HepG2 (cell line): ENCODE results near the gene CD300A. TPM values are rescaled to one million over a fixed set of nuclear protein-coding genes. Genes with fewer than 3 reads are reported as not detected.

Experiments
- CBX1 ChIP-seq: IDR thresholded peaks from one replicate; pipeline ENCODE4 v1.6.1; 2016; ENCODE audit warnings: antibody characterized with exemption, low read depth
- EHMT2 ChIP-seq: fragments of 200-600 bp; sonication (generic); IDR thresholded peaks from 2 replicates; pipeline ENCODE4 v1.7.0; 2017; ENCODE audit warnings: antibody characterized with exemption, low read depth, low read length, borderline replicate concordance
- EP300 ChIP-seq, 3 experiments: sonication (generic) in 1 of 3; formaldehyde crosslinking in 1 of 3; IDR thresholded peaks; 2 replicates each; pipeline versions ENCODE4 v1.5.1 to v1.6.1; 2011 to 2020; ENCODE audit warnings: low read depth in 2 of 3, low read length in 2 of 3, borderline replicate concordance in 1 of 3, improper control_type of control experiment in 1 of 3, mild to moderate bottlenecking in 1 of 3, missing genetic modification reagents in 1 of 3, moderate library complexity in 1 of 3
- ERF ChIP-seq: IDR thresholded peaks from 2 replicates; pipeline ENCODE4 v1.6.1; 2018; ENCODE audit warnings: missing biosample characterization, missing genetic modification reagents
- ETV6 ChIP-seq: sonication (generic); formaldehyde crosslinking; conservative IDR thresholded peaks from 2 replicates; pipeline ENCODE4 v1.4.0; 2020; ENCODE audit warnings: missing genetic modification reagents
- GATAD1 ChIP-seq: IDR thresholded peaks from 2 replicates; pipeline ENCODE4 v1.6.1; 2016; ENCODE audit warnings: missing genetic modification reagents, missing compliant biosample characterization
- MZF1 ChIP-seq: sonication (generic); formaldehyde crosslinking; IDR thresholded peaks from 2 replicates; pipeline ENCODE4 v1.8.1; 2023; ENCODE audit warnings: mild to moderate bottlenecking, missing genetic modification reagents, borderline replicate concordance
- PCBP2 ChIP-seq: fragments of 200-400 bp; formaldehyde crosslinking; optimal IDR thresholded peaks from 2 replicates; pipeline ENCODE3; 2018; ENCODE audit warnings: low read length, low read depth; ENCODE audit not compliant: poor library complexity, severe bottlenecking
- RXRA ChIP-seq: sonication (generic); formaldehyde crosslinking; IDR thresholded peaks from 2 replicates; pipeline ENCODE4 v1.5.1; 2020; ENCODE audit warnings: missing genetic modification reagents
- SALL2 ChIP-seq: sonication (generic); formaldehyde crosslinking; IDR thresholded peaks from 2 replicates; pipeline ENCODE4 v1.8.1; 2023; ENCODE audit warnings: mild to moderate bottlenecking, missing genetic modification reagents, inconsistent platforms
- SMAD9 ChIP-seq: sonication (generic); formaldehyde crosslinking; IDR thresholded peaks from 2 replicates; pipeline ENCODE4 v1.5.1; 2020; ENCODE audit warnings: mild to moderate bottlenecking, missing genetic modification reagents
- SRF ChIP-seq: IDR thresholded peaks from 2 replicates; pipeline ENCODE4 v1.6.1; 2011; ENCODE audit warnings: mild to moderate bottlenecking, low read depth, low read length, moderate library complexity
- STAG1 ChIP-seq: sonication (generic); formaldehyde crosslinking; IDR thresholded peaks from 2 replicates; pipeline ENCODE4 v1.4.0; 2020; ENCODE audit warnings: missing genetic modification reagents
- TBP ChIP-seq: sonication (generic); formaldehyde crosslinking; IDR thresholded peaks from 2 replicates; pipeline ENCODE4 v1.5.0; 2020; ENCODE audit warnings: missing genetic modification reagents
- ZFAT ChIP-seq: sonication (generic); formaldehyde crosslinking; conservative IDR thresholded peaks from 2 replicates; pipeline ENCODE4 v1.8.1; 2023; ENCODE audit warnings: missing genetic modification reagents, inconsistent platforms
- ZNF432 ChIP-seq: sonication (generic); formaldehyde crosslinking; IDR thresholded peaks from 2 replicates; pipeline ENCODE4 v1.5.0; 2020; ENCODE audit warnings: missing genetic modification reagents, mild to moderate bottlenecking, borderline replicate concordance
- ZNF572 ChIP-seq: sonication (generic); formaldehyde crosslinking; IDR thresholded peaks from 2 replicates; pipeline ENCODE4 v1.5.1; 2020; ENCODE audit warnings: mild to moderate bottlenecking, missing genetic modification reagents
- ZNF670 ChIP-seq: sonication (generic); formaldehyde crosslinking; IDR thresholded peaks from 2 replicates; pipeline ENCODE4 v1.8.0; 2022; ENCODE audit warnings: mild to moderate bottlenecking, missing genetic modification reagents, borderline replicate concordance
- ZNF746 ChIP-seq: sonication (generic); formaldehyde crosslinking; IDR thresholded peaks from 2 replicates; pipeline ENCODE4 v1.8.0; 2022; ENCODE audit warnings: mild to moderate bottlenecking, missing genetic modification reagents
- polyA plus RNA-seq, 8 experiments: library from polyadenylated mRNA; depleted of rRNA in 3 of 8; stranded (reverse) in 7 of 8; unstranded in 1 of 8; fragments of >200 nt; fragmentation: Illumina TruSeq in 4 of 8; extraction: Trizol in 4 of 8; gene quantifications; 2 replicates each; pipeline versions ENCODE4 v1.2.1 to v1.2.3, GENCODE V29; 2011 to 2016; ENCODE audit warnings: low read depth in 4 of 8, missing spikeins in 1 of 8, mixed read lengths in 1 of 8; ENCODE audit not compliant: insufficient read depth in 1 of 8
- total RNA-seq, 5 experiments: library from RNA; depleted of rRNA; stranded (reverse); fragments of >200 nt; fragmentation: Illumina TruSeq; extraction: Trizol; gene quantifications; 2 replicates each; pipeline ENCODE4 v1.2.3, GENCODE V29; 2016; ENCODE audit warnings: low read depth in 1 of 5
- TF ChIP-seq, protein P1 (sequence below): sonication (generic); formaldehyde crosslinking; IDR thresholded peaks from 2 replicates; pipeline ENCODE4 v1.4.0; 2020; ENCODE audit warnings: missing genetic modification reagents
- TF ChIP-seq, protein P2 (sequence below): conservative IDR thresholded peaks from 2 replicates; pipeline ENCODE4 v1.6.1; 2018; ENCODE audit warnings: missing genetic modification reagents
- TF ChIP-seq, protein P3 (sequence below): sonication (generic); formaldehyde crosslinking; IDR thresholded peaks from 2 replicates; pipeline ENCODE4 v1.5.1; 2020; ENCODE audit warnings: missing genetic modification reagents, mild to moderate bottlenecking, borderline replicate concordance

Gene CD300A
- total and polyA plus RNA-seq, 2 of the 13 experiments (the other 11 are each of a cell fraction or from before 2014, with no cell fraction given), result not detected

DNA sequence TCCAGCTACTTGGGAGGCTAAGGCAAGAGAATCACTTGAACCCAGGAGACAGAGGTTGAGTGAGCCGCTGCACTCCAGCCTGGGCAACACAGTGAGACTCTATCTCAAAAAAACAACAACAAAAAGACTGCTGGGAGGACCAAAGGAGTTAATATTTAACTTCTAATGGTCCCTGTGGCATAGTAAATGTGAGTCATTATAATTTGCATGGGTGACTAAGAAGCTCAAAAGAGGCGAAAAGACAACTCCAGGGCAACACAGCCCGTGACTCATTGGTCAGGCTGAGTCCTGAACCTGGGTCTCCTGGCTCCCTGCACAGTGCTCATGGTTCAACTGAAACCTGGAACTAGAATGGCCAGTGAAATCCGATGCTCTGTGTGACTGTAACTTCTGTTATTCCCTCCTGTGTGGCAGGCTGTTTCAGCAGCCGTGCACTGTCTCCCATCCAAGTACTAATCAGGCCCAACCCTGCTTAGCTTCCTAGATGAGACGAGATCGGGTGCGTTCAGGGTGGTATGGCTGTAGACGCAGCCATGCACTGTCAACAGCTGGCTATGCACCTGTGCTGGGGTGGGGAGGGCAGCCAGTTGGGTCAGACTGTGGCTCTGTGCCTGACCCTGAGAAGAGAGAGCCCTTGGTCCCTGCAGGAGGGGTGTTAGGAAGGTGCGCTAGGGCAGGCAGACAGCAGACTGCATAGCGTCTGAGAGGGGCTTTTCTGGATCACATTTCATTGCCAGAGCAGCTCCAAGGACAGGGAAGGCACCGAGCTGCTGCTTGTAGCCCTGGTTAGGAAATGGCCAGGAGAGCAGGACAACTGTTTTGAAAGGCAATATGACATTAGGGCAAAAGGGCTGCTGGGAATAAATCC, 49.0 kb upstream of the CD300A start (continued):
- TF ChIP-seq, protein P1, sequence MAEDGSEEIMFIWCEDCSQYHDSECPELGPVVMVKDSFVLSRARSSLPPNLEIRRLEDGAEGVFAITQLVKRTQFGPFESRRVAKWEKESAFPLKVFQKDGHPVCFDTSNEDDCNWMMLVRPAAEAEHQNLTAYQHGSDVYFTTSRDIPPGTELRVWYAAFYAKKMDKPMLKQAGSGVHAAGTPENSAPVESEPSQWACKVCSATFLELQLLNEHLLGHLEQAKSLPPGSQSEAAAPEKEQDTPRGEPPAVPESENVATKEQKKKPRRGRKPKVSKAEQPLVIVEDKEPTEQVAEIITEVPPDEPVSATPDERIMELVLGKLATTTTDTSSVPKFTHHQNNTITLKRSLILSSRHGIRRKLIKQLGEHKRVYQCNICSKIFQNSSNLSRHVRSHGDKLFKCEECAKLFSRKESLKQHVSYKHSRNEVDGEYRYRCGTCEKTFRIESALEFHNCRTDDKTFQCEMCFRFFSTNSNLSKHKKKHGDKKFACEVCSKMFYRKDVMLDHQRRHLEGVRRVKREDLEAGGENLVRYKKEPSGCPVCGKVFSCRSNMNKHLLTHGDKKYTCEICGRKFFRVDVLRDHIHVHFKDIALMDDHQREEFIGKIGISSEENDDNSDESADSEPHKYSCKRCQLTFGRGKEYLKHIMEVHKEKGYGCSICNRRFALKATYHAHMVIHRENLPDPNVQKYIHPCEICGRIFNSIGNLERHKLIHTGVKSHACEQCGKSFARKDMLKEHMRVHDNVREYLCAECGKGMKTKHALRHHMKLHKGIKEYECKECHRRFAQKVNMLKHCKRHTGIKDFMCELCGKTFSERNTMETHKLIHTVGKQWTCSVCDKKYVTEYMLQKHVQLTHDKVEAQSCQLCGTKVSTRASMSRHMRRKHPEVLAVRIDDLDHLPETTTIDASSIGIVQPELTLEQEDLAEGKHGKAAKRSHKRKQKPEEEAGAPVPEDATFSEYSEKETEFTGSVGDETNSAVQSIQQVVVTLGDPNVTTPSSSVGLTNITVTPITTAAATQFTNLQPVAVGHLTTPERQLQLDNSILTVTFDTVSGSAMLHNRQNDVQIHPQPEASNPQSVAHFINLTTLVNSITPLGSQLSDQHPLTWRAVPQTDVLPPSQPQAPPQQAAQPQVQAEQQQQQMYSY (CRISPR knock-in tag), result no peak
- TF ChIP-seq GATAD1 (peak; percentile 51; the same call in 1 of the 2 replicates), SMAD9 (CRISPR knock-in tag) (no peak), TBP (CRISPR knock-in tag) (no peak), CBX1 (peak; percentile 38), ETV6 (CRISPR knock-in tag) (no peak), ZNF746 (CRISPR knock-in tag) (no peak; the same call in 1 of the 2 replicates), SRF (no peak), ERF (CRISPR knock-in tag) (peak; percentile 9), PCBP2 (no peak), ZNF432 (CRISPR knock-in tag) (no peak), ZFAT (CRISPR knock-in tag) (no peak), MZF1 (CRISPR knock-in tag) (peak; percentile 71; the same call in 1 of the 2 replicates), RXRA (peak; percentile 50; the same call in 1 of the 2 replicates), SALL2 (no peak), STAG1 (CRISPR knock-in tag) (no peak; the same call in 1 of the 2 replicates), EP300 (IDR thresholded peaks at IDR 0.05; ENCODE audit: low read depth in 2 of 2, low read length in 2 of 2) (no peak; a peak in 1 of 4 replicates), EP300 (CRISPR knock-in tag; IDR thresholded peaks at IDR 0.05; ENCODE audit: borderline replicate concordance) (no peak), ZNF670 (CRISPR knock-in tag) (no peak), EHMT2 (no peak), ZNF572 (CRISPR knock-in tag) (no peak)
- TF ChIP-seq, protein P2, sequence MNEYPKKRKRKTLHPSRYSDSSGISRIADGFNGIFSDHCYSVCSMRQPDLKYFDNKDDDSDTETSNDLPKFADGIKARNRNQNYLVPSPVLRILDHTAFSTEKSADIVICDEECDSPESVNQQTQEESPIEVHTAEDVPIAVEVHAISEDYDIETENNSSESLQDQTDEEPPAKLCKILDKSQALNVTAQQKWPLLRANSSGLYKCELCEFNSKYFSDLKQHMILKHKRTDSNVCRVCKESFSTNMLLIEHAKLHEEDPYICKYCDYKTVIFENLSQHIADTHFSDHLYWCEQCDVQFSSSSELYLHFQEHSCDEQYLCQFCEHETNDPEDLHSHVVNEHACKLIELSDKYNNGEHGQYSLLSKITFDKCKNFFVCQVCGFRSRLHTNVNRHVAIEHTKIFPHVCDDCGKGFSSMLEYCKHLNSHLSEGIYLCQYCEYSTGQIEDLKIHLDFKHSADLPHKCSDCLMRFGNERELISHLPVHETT (CRISPR knock-in tag), result 0 out of 2 replicates have a peak, but pooled peaks have one; percentile 46
- TF ChIP-seq, protein P3, sequence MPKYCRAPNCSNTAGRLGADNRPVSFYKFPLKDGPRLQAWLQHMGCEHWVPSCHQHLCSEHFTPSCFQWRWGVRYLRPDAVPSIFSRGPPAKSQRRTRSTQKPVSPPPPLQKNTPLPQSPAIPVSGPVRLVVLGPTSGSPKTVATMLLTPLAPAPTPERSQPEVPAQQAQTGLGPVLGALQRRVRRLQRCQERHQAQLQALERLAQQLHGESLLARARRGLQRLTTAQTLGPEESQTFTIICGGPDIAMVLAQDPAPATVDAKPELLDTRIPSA, result no peak
